ENCODE data around the gene NDUFA5. TPM values are rescaled to one million over a fixed set of nuclear protein-coding genes. Genes with fewer than 3 reads are reported as not detected.
"Not testable (repeated sequence)": the region's sequence is repeated elsewhere in the genome, so short reads cannot be mapped to it uniquely, and the experiment has no call there.

NDUFA5 gene
- polyA plus RNA-seq, 3 donors from 2014 or later, result 80.9 to 99.4 (median 89.2) TPM

GRCh38 chr7:123528265-123528664 lies 29.4 kb downstream of the NDUFA5 start:
- H3K36me3 Mint-ChIP-seq, result no peaks in the 10 kb centered on the region
- H3K27ac Mint-ChIP-seq, result no peak overlapping the region
- peaks cover 1 to 8% (median 7%) of the 10 kb centered on the region in 3 donors for H3K27me3 Mint-ChIP-seq (ENCODE audit: low read depth in 3 of 3)
- DNase-seq, result no peak
- no peaks in the 10 kb centered on the region for H3K9me3 Mint-ChIP-seq
- H3K4me3 Mint-ChIP-seq, result no peak overlapping the region
- peaks cover 7 to 11% of the 10 kb centered on the region in 2 donors for H3K4me1 Mint-ChIP-seq

GRCh38 chr7:123527712-123528225 lies 29.8 kb downstream of the NDUFA5 start:
- not testable (repeated sequence) for H3K9me3 Mint-ChIP-seq; H3K36me3 Mint-ChIP-seq; H3K27ac Mint-ChIP-seq; H3K4me3 Mint-ChIP-seq; H3K4me1 Mint-ChIP-seq; DNase-seq; H3K27me3 Mint-ChIP-seq (ENCODE audit: low read depth in 3 of 3)

GRCh38 chr7:123526533-123526932 lies 31.1 kb downstream of the NDUFA5 start:
- H3K27me3 Mint-ChIP-seq (ENCODE audit: low read depth in 3 of 3); H3K36me3 Mint-ChIP-seq; H3K4me3 Mint-ChIP-seq; H3K27ac Mint-ChIP-seq; DNase-seq; H3K4me1 Mint-ChIP-seq; H3K9me3 Mint-ChIP-seq: not testable (repeated sequence)

GRCh38 chr7:123522066-123522465 lies 35.6 kb downstream of the NDUFA5 start:
- no peak overlapping the region for H3K27ac Mint-ChIP-seq
- peaks cover 0 to 2% (median 0%) of the 10 kb centered on the region in 6 donors for H3K9me3 Mint-ChIP-seq
- no peak overlapping the region for H3K4me3 Mint-ChIP-seq
- H3K27me3 Mint-ChIP-seq (ENCODE audit: low read depth in 3 of 3), result peaks cover 0 to 5% (median 0%) of the 10 kb centered on the region in 3 donors
- no peaks in the 10 kb centered on the region for H3K4me1 Mint-ChIP-seq
- DNase-seq, result no peak
- no peaks in the 10 kb centered on the region for H3K36me3 Mint-ChIP-seq

- Mint-ChIP-seq H3K36me3 (no peaks in the 10 kb centered on the region), H3K27me3 (ENCODE audit: low read depth in 3 of 3) (peaks cover 0 to 8% (median 2%) of the 10 kb centered on the region in 3 donors), H3K9me3 (peaks cover 0 to 7% (median 0%) of the 10 kb centered on the region in 6 donors), H3K4me3 (no peak overlapping the region), H3K4me1 (no peaks in the 10 kb centered on the region), H3K27ac (no peak overlapping the region)
- no peak for DNase-seq
Measured at GRCh38 chr7:123505221-123505620, 52.4 kb downstream of the NDUFA5 start.

GRCh38 chr7:123502201-123502600 lies 55.4 kb downstream of the NDUFA5 start:
- no peak for DNase-seq
- H3K9me3 Mint-ChIP-seq, result peaks cover 0 to 7% (median 0%) of the 10 kb centered on the region in 6 donors
- peaks cover 0 to 11% (median 0%) of the 10 kb centered on the region in 3 donors for H3K27me3 Mint-ChIP-seq (ENCODE audit: low read depth in 3 of 3)
- H3K27ac Mint-ChIP-seq, result no peak overlapping the region
- H3K4me3 Mint-ChIP-seq, result no peak overlapping the region
- no peaks in the 10 kb centered on the region for H3K36me3 Mint-ChIP-seq
- H3K4me1 Mint-ChIP-seq, result no peaks in the 10 kb centered on the region

GRCh38 chr7:123500878-123501489 lies 56.6 kb downstream of the NDUFA5 start:
- H3K4me1 Mint-ChIP-seq, result no peaks in the 10 kb centered on the region
- H3K27me3 Mint-ChIP-seq (ENCODE audit: low read depth in 3 of 3), result peaks cover 0 to 11% (median 0%) of the 10 kb centered on the region in 3 donors
- DNase-seq, result no peak
- H3K4me3 Mint-ChIP-seq, result no peak overlapping the region
- peaks cover 0 to 3% (median 0%) of the 10 kb centered on the region in 6 donors for H3K9me3 Mint-ChIP-seq
- no peaks in the 10 kb centered on the region for H3K36me3 Mint-ChIP-seq
- no peak overlapping the region for H3K27ac Mint-ChIP-seq

GRCh38 chr7:123499211-123499970 lies 58.2 kb downstream of the NDUFA5 start:
- Mint-ChIP-seq H3K4me1 (no peaks in the 10 kb centered on the region), H3K27me3 (ENCODE audit: low read depth in 3 of 3) (peaks cover 0 to 11% (median 0%) of the 10 kb centered on the region in 3 donors), H3K4me3 (no peak overlapping the region), H3K36me3 (no peaks in the 10 kb centered on the region), H3K9me3 (no peaks in the 10 kb centered on the region), H3K27ac (no peak overlapping the region)
- no peak for DNase-seq

GRCh38 chr7:123498601-123499000 lies 59.0 kb downstream of the NDUFA5 start:
- no peaks in the 10 kb centered on the region for H3K9me3 Mint-ChIP-seq
- peaks cover 0 to 11% (median 0%) of the 10 kb centered on the region in 3 donors for H3K27me3 Mint-ChIP-seq (ENCODE audit: low read depth in 3 of 3)

GRCh38 chr7:123498031-123498430 lies 59.6 kb downstream of the NDUFA5 start:
- H3K27me3 Mint-ChIP-seq (ENCODE audit: low read depth in 3 of 3), result peaks cover 0 to 11% (median 0%) of the 10 kb centered on the region in 3 donors
- no peak for DNase-seq
- H3K9me3 Mint-ChIP-seq, result no peaks in the 10 kb centered on the region
- no peaks in the 10 kb centered on the region for H3K4me1 Mint-ChIP-seq
- no peak overlapping the region for H3K4me3 Mint-ChIP-seq
- no peaks in the 10 kb centered on the region for H3K36me3 Mint-ChIP-seq
- H3K27ac Mint-ChIP-seq, result no peak overlapping the region

More at GRCh38 chr7:123498601-123499000, 59.0 kb downstream of the NDUFA5 start:
- Mint-ChIP-seq H3K4me3 (no peak overlapping the region), H3K4me1 (no peaks in the 10 kb centered on the region), H3K36me3 (no peaks in the 10 kb centered on the region), H3K27ac (no peak overlapping the region)
- no peak for DNase-seq

- DNase-seq, result peak; percentile 16 to 40 (median 19)
- no peaks in the 10 kb centered on the region for H3K4me1 Mint-ChIP-seq
- H3K27me3 Mint-ChIP-seq (ENCODE audit: low read depth in 3 of 3), result peaks cover 0 to 3% (median 0%) of the 10 kb centered on the region in 3 donors
- H3K36me3 Mint-ChIP-seq, result no peaks in the 10 kb centered on the region
- H3K4me3 Mint-ChIP-seq, result no peak overlapping the region
- no peaks in the 10 kb centered on the region for H3K9me3 Mint-ChIP-seq
- H3K27ac Mint-ChIP-seq, result no peak overlapping the region
Measured at GRCh38 chr7:123494193-123494796, 63.3 kb downstream of the NDUFA5 start.

GRCh38 chr7:123492485-123492884 lies 65.1 kb downstream of the NDUFA5 start:
- Mint-ChIP-seq H3K9me3 (no peaks in the 10 kb centered on the region), H3K27ac (no peak overlapping the region), H3K36me3 (no peaks in the 10 kb centered on the region), H3K4me1 (no peaks in the 10 kb centered on the region), H3K4me3 (no peak overlapping the region), H3K27me3 (ENCODE audit: low read depth in 3 of 3) (peaks cover 0 to 2% (median 0%) of the 10 kb centered on the region in 3 donors)
- DNase-seq, result no peak

Measured in immature natural killer cell (primary cell).